Chondrocyte (in vitro differentiated cells): ENCODE results near the gene DMRT2. TPM values are rescaled to one million over a fixed set of nuclear protein-coding genes. Genes with fewer than 3 reads are reported as not detected.

Source experiments
- DNase-seq: peaks from one replicate; pipeline ENCODE4 v3.0.0; 2021; ENCODE audit warnings: mixed read lengths, low spot score
- H3K27ac Mint-ChIP-seq: one replicate; pipeline ENCODE4 v1.8.0; 2021; ENCODE audit warnings: mild to moderate bottlenecking, moderate library complexity, mixed read lengths; ENCODE audit not compliant: unreplicated experiment
- H3K27me3 Mint-ChIP-seq: 2 replicates; pipeline ENCODE4 v1.8.0; 2021; ENCODE audit warnings: low read depth, mixed read lengths
- H3K36me3 Mint-ChIP-seq: 2 replicates; pipeline ENCODE4 v1.8.0; 2021; ENCODE audit warnings: low read depth, mixed read lengths
- H3K4me1 Mint-ChIP-seq: 2 replicates; pipeline ENCODE4 v1.8.0; 2021; ENCODE audit warnings: low read depth, mild to moderate bottlenecking, mixed read lengths
- H3K4me3 Mint-ChIP-seq: one replicate; pipeline ENCODE4 v1.8.0; 2021; ENCODE audit warnings: mild to moderate bottlenecking, moderate library complexity, mixed read lengths; ENCODE audit not compliant: unreplicated experiment
- H3K9me3 Mint-ChIP-seq: 2 replicates; pipeline ENCODE4 v1.8.0; 2021; ENCODE audit warnings: low read depth, mixed read lengths
- CTCF ChIP-seq: fragments of 200-600 bp; sonication (generic); IDR thresholded peaks from 2 replicates; pipeline ENCODE4 v1.5.0; 2021; ENCODE audit warnings: antibody characterized with exemption, mild to moderate bottlenecking, moderate library complexity
- long read RNA-seq: library from polyadenylated mRNA; stranded (forward); transcript quantifications from one replicate; pipeline ENCODE4 v2.0.0, GENCODE V29; 2021
- total RNA-seq: library from RNA; stranded (reverse); gene quantifications from 3 replicates; pipeline ENCODE4 v1.2.1, GENCODE V29; 2021

Gene DMRT2
- not detected in 3 replicates for total RNA-seq
- long read RNA-seq = 0 reads

- Mint-ChIP-seq H3K36me3 (peaks cover 5% of the 10 kb centered on the region), H3K9me3 (peaks cover 19% of the 10 kb centered on the region), H3K4me3 (peak within 1 kb of the TSS; percentile 64), H3K4me1 (peaks cover 24% of the 10 kb centered on the region), H3K27me3 (peaks cover 69% of the 10 kb centered on the region), H3K27ac (no peak within 1 kb of the TSS)
- no peak for DNase-seq
- TF ChIP-seq CTCF = no peak
Measured at GRCh38 chr9:1050125-1050895, at the start of gene DMRT2. TSS of gene DMRT2 (plus strand) at chr9:1050357. CDS start at chr9:1051614, 1,257 bp downstream.

- no peak for DNase-seq
- Mint-ChIP-seq H3K4me1 (no peaks in the 10 kb centered on the region), H3K27ac (no peak overlapping the region), H3K27me3 (peaks cover 8% of the 10 kb centered on the region), H3K36me3 (no peaks in the 10 kb centered on the region), H3K4me3 (no peak overlapping the region), H3K9me3 (no peaks in the 10 kb centered on the region)
- TF ChIP-seq CTCF = no peak
Measured at GRCh38 chr9:1001838-1002237, 48.3 kb upstream of the DMRT2 start.

- DNase-seq = no peak
- Mint-ChIP-seq H3K27me3 (peaks cover 8% of the 10 kb centered on the region), H3K9me3 (no peaks in the 10 kb centered on the region), H3K36me3 (no peaks in the 10 kb centered on the region), H3K4me3 (no peak overlapping the region), H3K4me1 (no peaks in the 10 kb centered on the region), H3K27ac (no peak overlapping the region)
- TF ChIP-seq CTCF = no peak
Measured at GRCh38 chr9:1002678-1003077, 47.5 kb upstream of the DMRT2 start.

- no peaks in the 10 kb centered on the region for H3K9me3 Mint-ChIP-seq
- peak; percentile 77 for TF ChIP-seq CTCF
- H3K27ac Mint-ChIP-seq = no peak overlapping the region
- H3K27me3 Mint-ChIP-seq = peaks cover 25% of the 10 kb centered on the region
- H3K4me1 Mint-ChIP-seq = peaks cover 3% of the 10 kb centered on the region
- H3K4me3 Mint-ChIP-seq = no peak overlapping the region
- H3K36me3 Mint-ChIP-seq = no peaks in the 10 kb centered on the region
- no peak for DNase-seq
Measured at GRCh38 chr9:1005043-1005667, 45.0 kb upstream of the DMRT2 start.

- no peak for DNase-seq
- H3K9me3 Mint-ChIP-seq = no peaks in the 10 kb centered on the region
- no peak overlapping the region for H3K4me3 Mint-ChIP-seq
- peaks cover 31% of the 10 kb centered on the region for H3K27me3 Mint-ChIP-seq
- no peak for TF ChIP-seq CTCF
- no peak overlapping the region for H3K27ac Mint-ChIP-seq
- H3K4me1 Mint-ChIP-seq = peaks cover 3% of the 10 kb centered on the region
- H3K36me3 Mint-ChIP-seq = no peaks in the 10 kb centered on the region
Measured at GRCh38 chr9:1007312-1007711, 42.8 kb upstream of the DMRT2 start.
